Endothelial cell of umbilical vein (primary cell): ENCODE measurements around the gene PEMT.

Source experiments
- CTCF ChIP-seq, 2 donors: IDR thresholded peaks; 1 replicate in 1 of 2; 2 replicates in 1 of 2; pipeline ENCODE4 v1.5.1; 2011; ENCODE audit warnings: low read length in 2 of 2, mild to moderate bottlenecking in 2 of 2, moderate library complexity in 2 of 2, control low read depth in 1 of 2, inconsistent platforms in 1 of 2, low read depth in 1 of 2; ENCODE audit not compliant: insufficient read depth in 1 of 2; ENCODE audit errors: extremely low read depth in 1 of 2
- EZH2 ChIP-seq: IDR thresholded peaks from 2 replicates; pipeline ENCODE4 v1.6.1; 2012; ENCODE audit warnings: borderline replicate concordance, low read depth, mild to moderate bottlenecking, moderate library complexity, low read length, inconsistent platforms; ENCODE audit not compliant: severe bottlenecking
- GATA2 ChIP-seq: IDR thresholded peaks from 2 replicates; pipeline ENCODE4 v1.7.0; 2011; ENCODE audit warnings: low read depth, mild to moderate bottlenecking, moderate library complexity, mixed read lengths, low read length; ENCODE audit not compliant: insufficient read length, insufficient read depth
- JUN ChIP-seq: IDR thresholded peaks from 2 replicates; pipeline ENCODE4 v1.6.1; 2011; ENCODE audit warnings: borderline replicate concordance, low read depth; ENCODE audit not compliant: insufficient read length, insufficient read depth
- MAX ChIP-seq: IDR thresholded peaks from 2 replicates; pipeline ENCODE4 v1.6.1; 2011; ENCODE audit not compliant: insufficient read depth, insufficient read length
- MYC ChIP-seq: IDR thresholded peaks from one replicate; pipeline ENCODE4 v1.6.1; 2011; ENCODE audit warnings: mild to moderate bottlenecking, low read depth, low read length
- POLR2A ChIP-seq: IDR thresholded peaks from 2 replicates; pipeline ENCODE4 v1.6.1; 2012; ENCODE audit warnings: low read depth, mild to moderate bottlenecking, control low read depth, low read length
- POLR2AphosphoS5 ChIP-seq: IDR thresholded peaks from 2 replicates; pipeline ENCODE4 v1.6.1; 2012; ENCODE audit warnings: low read depth, mild to moderate bottlenecking, control low read depth, low read length, moderate library complexity; ENCODE audit not compliant: insufficient read depth

- TF ChIP-seq CTCF (IDR thresholded peaks at IDR 0.05; ENCODE audit: extremely low read depth in 1 of 2, insufficient read depth in 1 of 2, low read depth in 1 of 2, low read length in 2 of 2) (no peak), POLR2A (no peak), POLR2AphosphoS5 (no peak), EZH2 (no peak), JUN (no peak), MYC (no peak), MAX (no peak), GATA2 (no peak)
Observed at GRCh38 chr17:17605083-17605728, 13.7 kb upstream of the PEMT start.
